Activated gamma-delta T cell (primary cell): Measurements from ENCODE around the gene C11orf65.

Source experiments
- DNase-seq: peaks from one replicate; lab custom pipeline; 2025; lab: John Stamatoyannopoulos, UW

Gene C11orf65

DNA sequence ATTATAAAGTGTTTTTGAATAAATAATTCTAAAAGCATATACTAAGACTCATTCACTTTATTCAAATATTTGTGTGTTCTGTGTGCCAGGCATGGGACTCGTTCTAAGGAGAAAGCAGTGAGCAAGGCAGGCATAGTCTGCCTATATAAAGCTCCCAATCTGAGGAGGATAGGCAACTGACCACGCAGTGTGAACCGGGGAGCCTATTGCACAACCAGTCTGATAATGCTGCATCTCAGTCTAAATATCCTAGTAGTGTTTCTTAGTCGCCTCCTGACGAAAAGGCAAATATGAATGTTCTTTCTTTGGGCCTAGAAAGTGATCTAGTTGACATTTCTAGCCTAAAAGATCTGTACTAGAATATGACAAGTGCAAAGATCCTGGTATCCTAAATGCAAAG lies 98.3 kb downstream of the C11orf65 start:
- DNase-seq: no peak

DNA sequence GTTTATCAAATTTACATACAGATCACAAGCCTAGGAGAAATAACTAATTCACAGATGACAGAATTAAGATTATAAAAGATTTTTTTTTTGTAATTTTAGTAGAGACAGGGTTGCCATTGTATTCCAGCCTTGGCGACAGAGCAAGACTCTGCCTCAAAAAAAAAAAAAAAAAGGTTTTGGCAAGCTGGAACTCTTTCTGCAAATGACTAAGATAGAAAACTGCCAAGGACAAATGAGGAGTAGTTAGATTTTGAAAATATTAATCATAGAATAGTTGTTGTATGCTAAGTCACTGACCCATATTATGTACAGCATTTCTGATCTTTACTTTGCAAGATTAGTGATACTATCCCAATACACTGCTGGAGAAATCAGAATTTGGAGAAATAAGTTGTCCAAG lies 99.2 kb downstream of the C11orf65 start:
- DNase-seq: no peak

DNA sequence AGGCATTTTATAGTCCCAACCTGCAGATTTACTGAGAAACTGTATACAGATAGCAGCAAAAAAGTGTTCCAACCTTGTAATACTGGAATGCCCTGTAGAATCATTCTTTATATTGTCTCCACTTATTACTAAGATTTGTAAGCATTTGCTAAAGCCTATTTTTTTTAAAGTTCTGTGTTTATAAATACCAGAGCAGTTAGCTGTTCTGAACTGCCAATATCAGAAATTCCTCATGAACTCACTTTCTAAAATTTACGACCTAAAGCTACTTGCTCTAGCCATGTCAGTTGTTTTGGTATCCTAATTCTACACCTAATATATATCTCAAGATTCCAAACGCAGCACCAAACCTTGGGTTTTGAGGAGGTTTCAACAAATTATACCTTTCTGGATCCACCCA lies 103.2 kb downstream of the C11orf65 start:
- DNase-seq: no peak

DNA sequence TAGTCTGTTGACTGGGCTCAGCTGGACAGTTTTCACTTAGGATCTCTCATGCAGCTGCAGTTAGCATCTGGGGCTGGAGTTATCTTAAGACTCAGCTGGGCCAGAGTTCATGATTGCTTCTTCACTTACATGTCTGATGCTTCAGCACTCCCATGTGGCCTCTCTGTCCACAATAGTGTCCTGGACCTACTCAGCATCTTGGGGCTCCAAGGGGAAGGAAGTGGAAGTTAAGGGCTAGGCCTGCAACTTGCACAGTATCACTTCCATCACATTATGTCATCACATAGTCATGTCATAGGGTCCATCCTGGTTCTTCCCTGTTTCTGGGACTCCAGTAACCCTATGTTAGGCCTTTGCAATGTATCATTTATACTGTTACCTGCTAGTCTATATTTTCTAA lies 115.9 kb downstream of the C11orf65 start:
- DNase-seq: no peak

DNA sequence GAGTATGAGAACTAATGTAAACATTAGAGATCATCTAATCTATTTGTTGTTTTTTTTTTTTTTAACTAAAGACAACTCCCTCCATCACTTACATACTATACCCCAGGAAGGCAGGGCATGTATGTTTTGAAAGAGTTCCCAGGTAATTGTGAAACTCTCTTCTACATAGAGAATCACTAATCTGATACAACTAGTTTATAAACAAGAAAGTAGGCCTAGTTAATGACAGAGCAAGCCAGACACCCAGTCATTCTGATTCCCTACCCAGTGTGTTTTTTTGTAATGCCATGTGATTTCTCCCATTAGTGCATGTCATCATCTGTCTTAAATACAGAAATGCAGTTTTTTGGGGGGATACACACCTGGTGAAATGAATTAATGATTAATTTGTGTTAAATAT lies 120.9 kb downstream of the C11orf65 start:
- DNase-seq: no peak

DNA sequence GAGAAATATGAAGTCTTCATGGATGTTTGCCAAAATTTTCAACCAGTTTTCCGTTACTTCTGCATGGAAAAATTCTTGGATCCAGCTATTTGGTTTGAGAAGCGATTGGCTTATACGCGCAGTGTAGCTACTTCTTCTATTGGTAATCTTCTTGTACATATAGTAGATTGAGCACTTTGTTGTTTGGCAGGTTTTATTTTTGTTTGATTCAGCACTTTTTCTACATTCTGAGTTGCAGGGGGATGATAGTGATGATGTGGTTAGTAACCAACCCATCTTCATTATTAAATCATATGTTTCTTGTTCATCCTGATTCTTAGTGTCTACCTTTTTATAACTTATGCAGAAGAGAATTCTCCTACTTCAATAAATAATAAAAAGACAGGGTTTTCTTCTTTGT lies 121.6 kb downstream of the C11orf65 start:
- DNase-seq: no peak

DNA sequence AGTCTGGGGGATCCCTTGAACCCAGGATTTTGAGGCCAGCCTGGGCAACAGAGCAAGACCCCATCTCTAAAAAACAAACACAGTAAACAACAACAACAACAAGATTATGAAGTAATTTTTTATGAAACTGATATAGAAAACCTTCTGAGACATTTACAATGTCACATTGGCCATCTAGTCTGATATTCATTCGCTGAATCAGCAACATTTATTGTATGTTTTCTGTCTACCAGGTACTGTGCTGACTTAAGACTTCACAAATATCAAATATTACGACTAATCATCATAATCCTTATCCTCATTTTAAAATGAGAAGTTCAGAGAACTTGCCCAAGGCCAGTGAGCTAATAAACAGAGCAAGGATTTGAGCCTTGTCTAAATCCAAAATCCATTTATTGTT lies 123.6 kb downstream of the C11orf65 start:
- DNase-seq: no peak

DNA sequence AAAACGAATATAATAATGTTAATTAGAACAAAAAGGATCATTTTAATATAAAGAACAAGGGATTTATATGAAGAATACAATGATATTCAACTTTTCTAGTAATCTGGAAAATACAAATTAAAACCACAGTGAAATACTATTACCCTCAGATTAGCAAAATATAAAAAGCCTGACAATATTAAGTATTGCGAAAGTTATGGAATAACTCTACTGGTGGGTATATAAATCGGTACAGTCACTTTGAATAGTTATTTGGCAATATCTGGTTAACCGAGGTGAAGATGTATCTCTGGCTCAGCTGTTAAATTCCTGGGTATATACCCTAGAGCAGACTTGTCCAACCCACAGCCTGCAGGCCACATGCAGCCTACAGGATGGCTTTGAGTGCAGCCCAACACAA lies 125.7 kb downstream of the C11orf65 start:
- DNase-seq: no peak

DNA sequence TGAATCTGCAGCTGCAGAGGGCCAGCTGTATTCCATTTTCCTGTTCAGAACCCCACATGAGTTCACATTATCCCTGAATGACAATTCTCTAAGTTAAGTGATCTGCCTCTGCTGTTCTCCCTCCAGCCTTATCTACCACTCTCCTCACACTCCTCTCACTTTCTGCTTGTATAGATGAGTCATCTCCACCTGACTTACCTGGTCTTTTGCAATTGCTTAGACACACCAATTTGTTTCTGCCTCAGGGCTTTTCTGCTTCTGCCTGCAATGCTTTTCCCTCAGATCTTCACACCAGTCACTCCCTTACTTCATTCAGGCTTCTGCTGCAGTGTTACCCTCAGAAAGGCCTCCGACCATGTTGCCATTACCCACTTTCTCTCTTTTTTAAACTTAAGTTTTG lies 126.4 kb downstream of the C11orf65 start:
- no peak for DNase-seq

DNA sequence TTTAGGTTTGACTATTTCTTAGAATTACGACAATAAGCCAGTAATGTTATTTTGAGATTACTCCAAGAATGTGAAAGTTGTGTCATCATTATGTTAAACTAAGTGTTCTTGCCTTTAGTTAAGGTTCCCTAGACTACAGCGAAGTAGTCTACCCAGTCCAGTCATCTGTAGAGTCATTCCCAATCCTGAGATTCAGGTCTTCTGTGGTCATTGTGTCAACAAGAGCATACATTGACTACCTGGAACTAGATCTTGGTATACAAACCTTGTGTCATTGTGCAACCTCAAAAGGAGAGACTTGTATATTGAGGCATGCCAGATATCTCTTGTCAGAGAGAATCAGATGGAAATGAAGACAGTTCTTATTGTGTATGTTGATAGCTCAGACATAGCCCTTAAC lies 128.6 kb downstream of the C11orf65 start:
- no peak for DNase-seq

DNA sequence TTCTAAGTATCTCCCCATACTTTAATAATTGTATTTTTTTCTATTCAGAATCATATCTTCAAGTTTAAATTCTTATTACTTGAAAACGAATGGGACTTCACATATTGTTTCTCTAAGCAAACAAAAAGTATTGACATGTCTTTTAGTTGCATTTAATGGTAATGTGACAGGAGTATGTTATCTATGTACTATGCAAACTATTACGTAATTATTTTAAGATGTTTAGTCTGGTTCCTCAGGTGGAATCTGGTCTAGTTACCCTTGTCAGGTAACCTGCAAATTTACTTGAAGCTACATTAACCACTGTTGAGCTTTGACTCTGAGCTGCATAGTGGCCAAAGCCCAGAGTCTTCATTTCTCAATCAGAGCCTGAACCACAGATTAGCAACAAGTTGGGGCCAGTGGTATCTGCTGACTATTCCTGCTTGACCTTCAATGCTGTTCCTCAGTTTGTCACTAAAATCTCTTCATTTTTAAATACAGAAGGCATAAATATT lies 133.9 kb downstream of the C11orf65 start:
- DNase-seq: no peak
